Measurements from ENCODE around the gene IGF1R. TPM values are rescaled to one million over a fixed set of nuclear protein-coding genes. Genes with fewer than 3 reads are reported as not detected.
A peak's percentile ranks its signal among the peaks of the same experiment; 100 is the strongest.

The IGF1R gene
- total RNA-seq, 3 donors from 2014 or later = 34.7 to 65.2 (median 47.7) TPM

DNA sequence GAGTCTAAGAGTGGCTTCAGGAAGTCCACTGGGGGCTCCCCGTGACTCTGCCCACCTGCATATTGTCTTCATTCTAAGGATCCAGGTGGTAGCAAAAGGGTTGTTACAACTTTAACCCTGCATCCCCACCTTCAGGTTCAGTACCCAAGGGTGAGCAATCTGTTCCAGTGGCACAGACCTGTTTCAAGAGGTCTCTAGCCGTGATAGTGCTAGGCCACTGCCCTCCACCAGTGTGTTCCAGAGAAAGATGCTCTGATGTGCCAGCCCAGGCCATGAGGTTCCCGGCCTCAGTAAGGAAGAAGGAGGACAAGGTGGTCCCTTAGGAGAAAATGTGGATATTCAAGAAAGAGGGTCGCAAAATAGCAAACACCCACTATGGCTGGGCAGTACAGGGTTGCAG is 87.0 kb downstream of the IGF1R start:
- intact Hi-C loops (cut with DNase I, micrococcal nuclease) = no loop called here
- DNase-seq (no peak), ATAC-seq (no peak)
- H3K4me3 ChIP-seq = no peak overlapping the region
- peaks cover 9% of the 10 kb centered on the region for H3K4me1 ChIP-seq (ENCODE audit: low read depth)
- TF ChIP-seq, protein P1, sequence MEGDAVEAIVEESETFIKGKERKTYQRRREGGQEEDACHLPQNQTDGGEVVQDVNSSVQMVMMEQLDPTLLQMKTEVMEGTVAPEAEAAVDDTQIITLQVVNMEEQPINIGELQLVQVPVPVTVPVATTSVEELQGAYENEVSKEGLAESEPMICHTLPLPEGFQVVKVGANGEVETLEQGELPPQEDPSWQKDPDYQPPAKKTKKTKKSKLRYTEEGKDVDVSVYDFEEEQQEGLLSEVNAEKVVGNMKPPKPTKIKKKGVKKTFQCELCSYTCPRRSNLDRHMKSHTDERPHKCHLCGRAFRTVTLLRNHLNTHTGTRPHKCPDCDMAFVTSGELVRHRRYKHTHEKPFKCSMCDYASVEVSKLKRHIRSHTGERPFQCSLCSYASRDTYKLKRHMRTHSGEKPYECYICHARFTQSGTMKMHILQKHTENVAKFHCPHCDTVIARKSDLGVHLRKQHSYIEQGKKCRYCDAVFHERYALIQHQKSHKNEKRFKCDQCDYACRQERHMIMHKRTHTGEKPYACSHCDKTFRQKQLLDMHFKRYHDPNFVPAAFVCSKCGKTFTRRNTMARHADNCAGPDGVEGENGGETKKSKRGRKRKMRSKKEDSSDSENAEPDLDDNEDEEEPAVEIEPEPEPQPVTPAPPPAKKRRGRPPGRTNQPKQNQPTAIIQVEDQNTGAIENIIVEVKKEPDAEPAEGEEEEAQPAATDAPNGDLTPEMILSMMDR (IDR thresholded peaks at IDR 0.05) = no peak
- no peaks in the 10 kb centered on the region for H3K9me3 ChIP-seq
- H3K36me3 ChIP-seq (ENCODE audit: low read depth) = no peaks in the 10 kb centered on the region

DNA sequence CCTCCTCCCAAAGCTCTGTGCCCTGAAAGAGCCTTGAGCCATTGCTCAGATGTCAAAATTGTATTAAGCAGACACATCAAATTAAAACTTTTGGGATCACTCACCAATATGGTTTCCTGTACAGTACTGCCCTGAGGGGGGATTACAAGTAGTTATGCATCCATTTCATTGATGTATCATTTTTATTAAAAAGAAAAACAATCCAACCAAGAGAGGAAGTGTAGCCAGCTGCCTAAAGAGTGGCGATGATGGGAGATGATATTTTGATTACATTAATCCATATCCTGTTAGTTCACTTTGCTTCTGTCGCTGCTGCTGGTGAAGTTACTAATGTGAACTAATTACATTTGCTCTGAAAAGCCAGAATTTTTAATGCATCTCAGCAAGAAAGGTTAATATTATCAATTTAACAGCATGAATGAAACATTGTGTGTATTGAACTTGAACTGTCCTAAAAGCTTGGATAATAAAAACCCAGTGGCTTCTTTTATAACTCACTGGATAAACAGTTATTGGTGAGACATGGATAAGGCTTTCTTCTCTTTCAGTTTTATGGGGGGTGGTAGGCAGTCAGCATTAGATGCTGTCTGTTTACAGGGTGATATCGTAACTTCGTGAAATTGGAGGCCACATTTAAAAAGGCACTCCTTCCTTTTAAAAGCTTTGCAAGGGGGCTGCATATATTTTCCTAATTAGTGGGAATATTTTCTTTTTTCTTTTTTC is 87.7 kb downstream of the IGF1R start:
- no peaks in the 10 kb centered on the region for H3K9me3 ChIP-seq
- TF ChIP-seq, protein P1 (IDR thresholded peaks at IDR 0.05) = no peak
- ATAC-seq (peak; percentile 14), DNase-seq (no peak)
- H3K4me3 ChIP-seq = no peak overlapping the region
- no peaks in the 10 kb centered on the region for H3K36me3 ChIP-seq (ENCODE audit: low read depth)
- peaks cover 9% of the 10 kb centered on the region for H3K4me1 ChIP-seq (ENCODE audit: low read depth)
- intact Hi-C loops (cut with DNase I, micrococcal nuclease) = no loop called here

DNA sequence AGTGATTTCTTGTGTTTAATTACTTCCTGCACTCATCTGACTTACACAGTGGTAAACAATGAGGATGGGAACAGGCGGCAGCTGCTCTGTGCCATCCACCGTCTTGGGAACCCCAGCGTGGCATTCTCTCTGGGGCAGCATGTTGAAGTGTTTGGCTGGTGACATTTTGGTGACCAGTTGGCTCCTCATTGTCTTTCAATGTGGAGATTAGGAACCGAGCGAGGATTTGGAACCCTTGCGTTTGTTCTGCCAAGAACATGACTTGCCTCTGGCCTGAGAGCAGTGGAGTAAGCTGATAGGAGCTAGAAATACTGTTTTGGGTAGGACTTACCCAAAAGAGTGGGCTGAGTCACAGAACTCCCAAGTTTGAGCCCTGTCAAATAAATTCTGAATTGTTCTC is 88.8 kb downstream of the IGF1R start:
- intact Hi-C loops (cut with DNase I, micrococcal nuclease) = no loop called here
- Histone ChIP-seq H3K4me1 (ENCODE audit: low read depth) (peaks cover 9% of the 10 kb centered on the region), H3K36me3 (ENCODE audit: low read depth) (no peaks in the 10 kb centered on the region), H3K4me3 (no peak overlapping the region), H3K9me3 (no peaks in the 10 kb centered on the region)
- ATAC-seq (no peak), DNase-seq (no peak)
- TF ChIP-seq, protein P1 (IDR thresholded peaks at IDR 0.05) = no peak

DNA sequence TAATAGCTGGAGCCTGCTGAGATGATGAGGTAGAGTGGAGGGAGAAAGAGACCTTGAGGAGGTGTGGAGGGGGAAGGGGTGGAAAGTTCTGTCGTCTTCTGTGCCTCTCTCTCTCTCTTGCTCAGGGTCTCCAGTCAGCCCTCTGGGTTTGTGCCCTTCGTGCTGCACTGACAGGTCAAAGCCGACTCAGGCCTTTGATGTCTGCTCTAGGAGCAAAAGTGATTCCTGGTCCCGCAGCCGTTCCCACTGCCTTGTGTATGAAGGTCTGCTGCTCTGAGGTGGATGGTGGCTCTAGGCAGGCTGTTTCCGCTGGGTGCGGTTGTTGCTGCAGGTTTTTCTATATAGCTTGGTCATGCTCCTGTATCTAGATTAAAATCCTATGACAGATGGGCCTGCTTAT is 89.4 kb downstream of the IGF1R start:
- ATAC-seq = no peak

DNA sequence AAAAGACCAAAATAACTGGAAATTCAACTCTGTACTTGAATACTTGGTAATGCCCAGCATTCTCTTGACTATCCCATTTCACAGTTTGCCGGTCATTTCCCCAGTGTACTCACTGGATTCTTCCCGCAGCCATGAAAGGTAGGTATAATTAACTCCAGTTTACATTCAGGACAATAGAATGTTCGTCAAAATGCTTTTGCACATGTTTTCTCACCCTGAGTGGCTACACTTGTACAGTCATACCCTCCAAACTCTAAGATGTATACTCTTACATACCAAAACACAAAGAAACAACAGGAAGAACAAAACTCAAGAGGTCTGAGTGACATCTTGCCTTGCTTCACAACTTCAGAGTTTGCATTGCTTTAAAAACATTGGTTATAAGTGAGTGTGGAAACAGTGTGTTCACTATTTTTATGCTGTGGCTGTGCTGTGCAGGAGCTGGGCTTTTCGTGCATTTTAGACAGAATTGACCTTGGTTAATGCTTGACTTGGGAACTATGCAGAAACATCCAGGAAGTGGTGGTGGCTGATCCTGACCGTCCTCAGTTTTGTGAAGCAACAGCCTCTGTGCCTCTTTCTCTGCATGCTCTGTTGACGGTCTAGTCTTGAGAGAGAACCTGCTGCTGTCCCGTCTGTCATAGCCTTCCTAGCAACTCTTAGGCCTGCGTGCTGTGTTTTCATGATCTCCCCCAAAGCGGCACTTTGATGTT is 90.5 kb downstream of the IGF1R start:
- ATAC-seq (peak; percentile 16), DNase-seq (no peak)
- no peaks in the 10 kb centered on the region for H3K36me3 ChIP-seq (ENCODE audit: low read depth)
- peaks cover 9% of the 10 kb centered on the region for H3K4me1 ChIP-seq (ENCODE audit: low read depth)
- no peaks in the 10 kb centered on the region for H3K9me3 ChIP-seq
- H3K4me3 ChIP-seq = no peak overlapping the region
- TF ChIP-seq, protein P1 (IDR thresholded peaks at IDR 0.05) = no peak
- intact Hi-C loops (cut with DNase I, micrococcal nuclease) = no loop called here

More for the DNA sequence above, 89.4 kb downstream of the IGF1R start:
- Histone ChIP-seq H3K4me3 (no peak overlapping the region), H3K4me1 (ENCODE audit: low read depth) (peaks cover 9% of the 10 kb centered on the region), H3K9me3 (no peaks in the 10 kb centered on the region), H3K36me3 (ENCODE audit: low read depth) (no peaks in the 10 kb centered on the region)
- DNase-seq = no peak
- intact Hi-C loops (cut with DNase I, micrococcal nuclease) = no loop called here
- TF ChIP-seq, protein P1 (IDR thresholded peaks at IDR 0.05) = no peak
